HG02571 (cell line): ENCODE results near the gene OR2A14.
A peak's percentile ranks its signal among the peaks of the same experiment; 100 is the strongest.
"Not testable (repeated sequence)": the region's sequence is repeated elsewhere in the genome, so short reads cannot be mapped to it uniquely, and the experiment has no call there.

Experiments
- ATAC-seq: cut with Tn5 transposase; IDR thresholded peaks from one replicate; pipeline ENCODE4 v1.9.1; 2021; ENCODE audit warnings: mild to moderate bottlenecking, moderate library complexity; ENCODE audit not compliant: unreplicated experiment

Gene OR2A14

GRCh38 chr7:144148224-144148827, 25.4 kb downstream of the OR2A14 start:
- ATAC-seq: no peak

DNA sequence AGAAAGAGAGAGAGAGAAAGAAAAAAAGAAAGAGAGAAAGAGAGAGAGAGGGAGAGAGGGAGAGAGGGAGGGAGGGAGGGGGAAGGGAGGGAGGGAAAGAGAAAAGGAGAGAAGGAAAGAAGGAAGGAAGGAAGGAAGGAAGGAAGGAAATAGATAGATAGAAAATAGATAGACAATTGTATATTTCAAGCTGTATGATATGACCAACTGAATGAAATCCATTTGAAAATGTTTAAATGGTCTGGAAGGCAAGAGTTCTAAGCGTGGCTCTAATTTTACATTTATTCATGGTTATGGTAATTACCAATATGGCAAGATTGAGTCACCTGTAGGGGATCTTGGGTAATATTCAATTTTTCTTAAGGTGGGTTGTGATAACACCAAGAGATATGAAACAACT, 35.9 kb downstream of the OR2A14 start:
- no peak for ATAC-seq

DNA sequence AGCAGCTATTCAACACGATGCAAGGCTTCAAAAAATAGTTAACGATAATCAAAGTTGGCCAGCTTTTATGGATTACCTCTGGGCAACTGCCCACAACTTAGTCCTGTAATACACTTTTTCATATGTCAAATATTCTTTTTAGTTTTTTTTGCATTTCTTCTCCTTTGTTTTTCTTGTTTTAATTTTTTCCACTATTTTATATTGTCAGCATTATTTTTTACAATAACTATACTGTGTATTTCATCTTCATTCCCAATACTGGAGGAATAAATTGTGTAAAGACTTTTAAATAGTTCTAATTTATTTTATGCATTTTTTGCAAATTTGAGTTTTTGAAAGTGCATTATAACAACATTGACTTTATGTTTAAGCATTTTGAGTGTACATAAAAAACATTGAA, 41.8 kb downstream of the OR2A14 start:
- ATAC-seq: no peak

GRCh38 chr7:144171594-144172350, 48.8 kb downstream of the OR2A14 start:
- not testable (repeated sequence) for ATAC-seq

- no peak for ATAC-seq
Measured at GRCh38 chr7:144174613-144175012, 51.6 kb downstream of the OR2A14 start.

- ATAC-seq: peak; percentile 94
Measured at GRCh38 chr7:144178380-144179164, 55.6 kb downstream of the OR2A14 start.

GRCh38 chr7:144179165-144179479, 56.1 kb downstream of the OR2A14 start:
- not testable (repeated sequence) for ATAC-seq
